HG03521 (cell line): ENCODE data around the gene AP3D1.
A peak's percentile ranks its signal among the peaks of the same experiment; 100 is the strongest.
"Not testable (repeated sequence)": the region's sequence is repeated elsewhere in the genome, so short reads cannot be mapped to it uniquely, and the experiment has no call there.

Experiments used
- ATAC-seq: cut with Tn5 transposase; IDR thresholded peaks from one replicate; pipeline ENCODE4 v1.9.1; 2021; ENCODE audit warnings: mild to moderate bottlenecking, moderate library complexity; ENCODE audit not compliant: unreplicated experiment

The AP3D1 gene

DNA sequence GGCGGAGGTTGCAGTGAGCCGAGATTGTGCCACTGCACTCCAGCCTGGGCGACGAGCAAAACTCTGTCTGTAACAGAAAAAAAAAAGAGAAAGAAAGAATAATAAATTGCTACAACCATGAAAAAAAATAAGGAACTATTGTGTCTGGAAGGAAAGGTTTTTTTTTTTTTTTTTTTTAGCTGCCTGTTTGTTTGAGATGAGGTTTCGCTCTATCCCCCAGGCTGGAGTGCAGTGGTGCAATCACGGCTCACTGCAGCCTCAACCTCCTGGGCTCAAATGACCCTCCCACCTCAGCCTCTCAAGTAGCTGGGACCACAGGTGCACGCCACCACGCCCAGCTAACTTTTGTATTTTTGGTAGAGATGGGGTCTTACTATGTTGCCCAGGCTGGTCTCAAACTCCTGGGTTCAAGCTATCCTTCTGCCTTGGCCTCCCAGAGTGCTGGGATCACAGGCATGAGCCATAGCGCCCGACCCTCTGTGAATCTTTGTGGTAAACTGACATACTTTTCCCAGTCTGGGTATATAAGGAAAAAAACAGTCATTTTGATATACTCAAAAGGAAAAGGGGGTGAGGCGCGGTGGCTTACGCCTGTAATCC lies 59.3 kb downstream of the AP3D1 start:
- ATAC-seq = not testable (repeated sequence)

DNA sequence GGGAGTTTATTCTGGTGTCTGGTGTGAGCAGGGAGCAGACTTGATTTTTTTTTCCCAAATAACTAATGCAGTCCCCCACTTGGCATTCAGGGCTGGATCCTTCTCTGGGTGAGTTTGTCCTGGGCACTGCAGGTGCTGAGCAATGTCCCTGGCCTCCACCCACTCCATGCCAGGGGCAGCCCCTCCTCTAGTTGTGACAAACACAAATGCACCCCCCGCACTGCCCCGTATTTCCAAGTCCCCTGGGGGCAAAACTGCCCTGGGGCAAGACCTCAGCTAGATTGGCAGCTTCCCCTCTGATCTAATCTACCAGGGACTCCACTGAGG lies 61.7 kb downstream of the AP3D1 start:
- no peak for ATAC-seq

DNA sequence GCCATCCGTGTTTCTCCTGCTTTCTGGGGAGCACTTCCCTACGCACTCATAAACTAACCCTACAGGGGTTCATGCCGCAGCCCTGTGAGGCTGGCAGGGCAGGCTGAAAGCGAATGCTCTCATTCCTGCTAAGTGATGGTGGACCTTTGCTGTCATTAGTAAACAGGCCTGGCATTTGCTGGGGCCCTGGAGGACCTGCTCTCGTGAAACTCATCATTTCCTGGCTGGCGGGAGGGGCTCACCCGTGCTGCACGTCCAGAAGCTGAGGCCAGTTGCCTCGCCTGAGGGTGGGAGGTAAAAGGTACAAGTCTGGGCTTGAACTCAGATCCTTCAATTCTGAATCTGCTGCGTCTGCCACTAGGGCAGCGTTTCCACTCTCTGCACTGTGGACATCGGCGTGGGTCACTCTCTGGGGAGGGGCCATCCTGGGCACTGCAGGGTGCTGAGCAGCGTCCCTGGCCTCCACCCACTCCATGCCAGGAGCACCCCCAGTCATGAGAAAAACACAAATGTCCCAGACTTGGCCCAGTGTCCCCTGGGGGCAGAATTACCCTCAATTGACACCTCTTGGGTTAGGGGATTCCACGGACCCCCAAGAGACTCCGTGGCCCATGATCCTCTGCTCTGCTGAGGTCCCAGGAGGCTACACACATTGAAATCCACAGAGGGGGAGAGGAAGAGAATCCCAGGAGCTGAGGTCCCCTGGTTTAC lies 62.2 kb downstream of the AP3D1 start:
- ATAC-seq = no peak

DNA sequence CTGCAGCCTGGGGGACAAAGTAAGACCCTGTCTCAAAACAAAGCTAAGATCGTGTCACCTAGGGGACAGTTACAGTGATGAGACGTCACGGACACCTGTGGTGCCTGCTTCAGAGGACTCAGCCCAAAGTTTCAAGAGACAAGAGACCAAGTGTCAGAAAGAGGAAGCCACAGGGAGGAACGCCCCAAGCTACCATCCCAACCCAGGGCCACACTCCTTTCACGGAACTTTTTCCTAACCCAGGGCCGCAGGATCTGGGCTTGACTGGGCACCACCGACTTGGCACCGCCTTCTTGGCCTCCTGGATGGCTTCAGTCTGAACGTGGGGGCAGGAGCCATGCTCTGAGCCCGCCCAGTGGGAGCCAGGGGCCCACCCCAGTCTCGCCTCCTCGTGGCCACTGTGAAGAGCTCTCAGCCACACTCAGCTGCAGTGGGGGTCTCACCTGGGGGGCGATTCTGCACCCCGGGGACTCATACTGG lies 63.7 kb downstream of the AP3D1 start:
- no peak for ATAC-seq

DNA sequence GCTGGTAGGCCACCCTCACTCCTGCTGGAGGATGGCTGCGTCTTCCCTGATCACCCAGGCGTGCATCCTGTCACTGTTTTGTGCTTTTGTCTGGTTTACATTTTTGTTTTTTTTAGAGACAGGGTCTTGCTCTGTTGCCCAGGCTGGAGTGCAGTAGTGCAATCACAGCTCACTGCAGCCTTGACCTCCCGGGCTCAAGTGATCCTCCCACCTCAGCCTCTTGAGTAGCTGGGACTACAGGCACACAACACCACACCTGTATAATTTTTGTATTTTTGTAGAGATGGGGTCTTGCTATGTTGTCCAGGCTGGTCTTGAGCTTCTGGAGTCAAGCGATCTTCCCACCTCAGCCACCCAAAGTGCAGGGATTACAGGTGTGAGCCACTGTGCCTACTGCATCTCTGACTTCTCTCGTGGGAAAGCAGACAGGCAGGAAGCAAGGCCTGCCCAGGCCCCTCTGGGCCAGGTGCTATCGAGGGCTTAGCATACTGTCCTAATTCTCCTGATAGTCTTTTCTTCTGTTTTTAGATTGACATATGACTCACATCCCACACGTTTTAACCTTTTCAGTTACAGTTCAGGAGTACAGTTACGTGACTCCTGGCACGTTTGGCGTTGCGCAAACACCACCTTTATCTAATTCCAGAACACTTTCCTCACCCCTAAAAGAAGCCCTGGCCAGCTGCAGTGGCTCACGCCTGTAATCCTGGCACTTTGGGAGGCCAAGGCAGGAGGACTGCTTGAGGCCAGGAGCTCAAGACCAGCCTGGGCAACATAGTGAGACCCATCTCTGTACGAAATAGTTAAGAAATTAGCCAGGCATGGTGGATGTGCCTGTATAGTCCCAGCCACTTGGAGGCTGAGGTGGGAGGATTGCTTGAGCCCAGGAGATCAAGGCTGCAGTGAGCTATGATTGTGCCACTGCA lies 64.4 kb downstream of the AP3D1 start:
- not testable (repeated sequence) for ATAC-seq

DNA sequence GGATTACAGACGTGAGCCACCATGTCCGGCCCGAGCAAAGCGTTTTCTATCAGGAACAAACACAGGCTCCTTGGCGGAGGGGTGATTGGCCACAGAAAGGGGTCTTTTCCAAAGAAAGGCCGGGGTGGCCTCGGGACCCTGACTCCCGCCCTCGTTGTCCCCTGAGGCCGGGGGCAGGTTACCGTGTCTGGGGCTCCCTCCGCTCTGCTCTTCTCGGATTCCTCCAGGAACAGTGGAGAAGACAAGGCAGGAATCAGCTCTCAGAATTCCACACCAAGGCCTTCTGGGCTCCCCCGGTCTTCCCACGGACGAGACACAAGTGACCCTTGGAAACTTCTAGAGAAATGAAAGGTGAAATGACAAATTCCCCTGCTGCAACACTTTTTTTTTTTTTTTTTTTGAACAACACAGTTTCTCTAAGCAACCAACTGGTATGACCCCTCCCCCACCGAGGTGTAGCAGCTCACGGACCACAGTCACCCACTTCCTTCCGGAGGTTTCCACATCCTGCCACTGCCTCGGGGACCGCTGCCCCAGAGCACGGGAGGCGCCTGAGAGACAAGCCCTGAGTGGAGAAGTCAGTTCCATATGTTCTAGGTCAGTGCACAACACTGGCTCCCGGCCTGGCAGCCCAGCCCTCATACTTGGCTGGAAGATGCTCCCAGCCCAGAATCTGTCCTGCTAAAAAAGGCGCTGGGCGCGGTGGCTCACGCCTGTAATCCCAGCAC lies 66.2 kb downstream of the AP3D1 start:
- ATAC-seq = peak; percentile 39

DNA sequence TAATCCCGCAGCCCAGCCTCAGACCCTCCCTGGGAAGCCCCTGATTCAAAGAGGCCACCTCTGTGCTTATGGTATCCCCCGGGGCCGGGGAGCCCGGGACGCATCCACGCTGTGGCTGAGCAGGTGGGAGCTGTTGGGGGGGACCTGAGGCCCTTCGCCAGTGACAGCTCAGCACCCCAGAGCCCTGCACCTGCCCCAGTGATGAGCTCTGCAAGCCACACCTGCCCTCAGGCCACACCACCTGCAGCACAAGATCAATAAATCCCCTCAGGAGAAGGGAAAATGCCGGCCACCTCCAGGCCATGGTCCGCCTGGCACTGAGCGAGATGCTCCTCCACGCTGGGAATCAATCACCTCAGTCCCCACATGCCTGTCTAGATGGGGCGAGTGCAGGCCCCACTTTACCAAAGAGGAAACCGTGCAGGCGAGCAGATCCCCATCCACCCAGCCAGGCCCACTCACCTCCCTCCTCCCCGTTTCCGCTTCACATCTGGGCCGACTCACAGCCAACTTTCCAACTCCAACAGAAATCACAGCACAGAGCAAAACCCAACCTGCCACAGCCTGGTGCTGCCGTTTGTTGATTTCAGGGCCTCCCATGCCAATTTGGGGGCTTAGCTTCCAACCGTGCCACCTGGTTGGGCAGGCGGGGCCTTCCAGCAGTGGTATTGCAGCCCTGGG lies 68.1 kb downstream of the AP3D1 start:
- no peak for ATAC-seq

DNA sequence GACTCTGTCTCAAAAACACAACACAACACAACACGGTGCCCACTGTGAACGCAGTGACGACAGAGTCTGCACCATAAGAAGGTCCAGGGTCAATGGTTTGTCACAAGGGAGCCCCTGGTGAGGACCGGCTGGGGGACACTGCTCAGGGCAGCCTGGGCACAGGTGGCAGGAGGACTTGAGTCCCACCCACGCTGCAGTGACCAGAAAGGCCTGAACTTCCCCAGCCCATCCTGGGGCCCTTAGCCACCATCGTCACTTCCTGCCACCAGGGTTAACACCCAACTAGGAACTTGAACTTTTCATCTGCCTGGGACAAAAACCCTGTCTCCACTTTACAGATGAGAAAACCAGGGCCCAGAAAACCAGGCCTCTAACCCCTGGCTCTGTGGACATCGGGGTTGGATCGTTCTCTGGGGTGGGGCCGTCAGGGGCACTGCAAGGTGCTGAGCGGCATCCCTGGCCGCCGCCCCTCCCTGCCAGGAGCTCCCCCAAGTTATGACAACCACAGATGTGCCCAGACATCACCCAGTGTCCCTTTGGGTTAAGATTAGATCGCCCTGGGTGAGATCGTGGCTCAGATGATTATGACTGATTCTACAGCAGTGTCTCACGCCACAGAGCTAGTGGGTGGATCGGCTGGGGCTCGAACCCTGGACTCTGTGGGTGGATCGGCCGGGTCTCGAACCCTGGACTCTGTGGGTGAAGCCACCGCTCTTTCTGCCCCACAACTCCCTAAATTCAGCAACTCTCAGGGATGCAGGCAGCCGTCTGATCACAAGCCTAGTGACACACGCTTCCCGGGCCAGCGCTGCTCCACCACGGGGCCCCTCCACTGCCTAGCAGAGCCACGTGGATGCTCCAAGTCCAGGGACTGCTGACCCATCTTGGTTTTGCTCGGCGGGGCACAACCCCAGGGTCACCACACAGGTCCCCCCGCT lies 69.2 kb downstream of the AP3D1 start:
- ATAC-seq = no peak

DNA sequence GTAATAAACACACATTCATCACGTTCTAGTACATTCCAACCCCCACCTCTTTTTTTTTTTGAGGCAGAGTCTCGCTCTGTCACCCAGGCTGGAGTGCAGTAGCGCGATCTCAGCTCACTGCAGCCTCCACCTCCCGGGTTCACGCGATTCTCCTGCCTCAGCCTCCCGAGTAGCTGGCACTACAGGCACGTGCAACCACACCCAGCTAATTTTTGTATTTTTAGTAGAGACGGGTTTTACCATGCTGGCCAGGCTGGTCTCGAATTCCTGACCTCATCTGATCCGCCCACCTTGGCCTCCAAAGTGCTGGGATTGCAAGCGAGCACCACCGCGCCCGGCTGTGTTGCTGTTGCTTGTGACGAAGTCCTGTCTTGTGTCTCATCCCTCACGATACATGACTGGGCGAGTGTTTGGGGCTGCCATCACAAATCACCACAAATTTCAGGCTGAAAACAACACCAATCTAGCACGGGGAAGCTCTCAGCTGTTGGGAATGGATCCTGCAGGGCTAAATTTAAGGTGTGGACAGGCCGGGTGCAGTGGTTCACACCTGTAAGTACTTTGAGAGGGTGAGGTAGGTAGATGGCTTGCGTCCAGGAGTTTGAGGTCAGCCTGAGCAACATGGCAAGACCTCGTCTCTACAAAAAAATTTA lies 70.9 kb downstream of the AP3D1 start:
- ATAC-seq = no peak

DNA sequence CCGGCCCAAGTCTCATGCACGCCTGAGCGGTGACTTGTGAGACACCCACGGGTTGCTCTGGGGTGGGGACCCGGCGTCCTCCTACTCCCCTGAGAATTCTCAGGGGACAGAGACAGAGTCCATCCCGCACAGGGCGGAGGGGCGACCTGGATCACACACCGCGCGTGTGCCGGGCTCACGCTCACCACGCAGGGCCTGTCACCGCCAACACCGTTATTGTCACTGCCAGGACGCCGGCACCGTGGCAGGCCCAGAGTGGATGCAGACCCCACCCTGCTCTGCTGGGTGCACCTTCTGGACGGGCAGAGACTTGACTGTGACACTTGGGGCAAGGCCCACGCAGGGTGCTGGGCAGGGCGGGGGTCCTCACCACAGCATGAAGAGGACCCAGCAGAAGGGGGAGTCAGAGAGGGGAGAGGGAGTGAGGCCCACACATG lies 71.5 kb downstream of the AP3D1 start:
- no peak for ATAC-seq

DNA sequence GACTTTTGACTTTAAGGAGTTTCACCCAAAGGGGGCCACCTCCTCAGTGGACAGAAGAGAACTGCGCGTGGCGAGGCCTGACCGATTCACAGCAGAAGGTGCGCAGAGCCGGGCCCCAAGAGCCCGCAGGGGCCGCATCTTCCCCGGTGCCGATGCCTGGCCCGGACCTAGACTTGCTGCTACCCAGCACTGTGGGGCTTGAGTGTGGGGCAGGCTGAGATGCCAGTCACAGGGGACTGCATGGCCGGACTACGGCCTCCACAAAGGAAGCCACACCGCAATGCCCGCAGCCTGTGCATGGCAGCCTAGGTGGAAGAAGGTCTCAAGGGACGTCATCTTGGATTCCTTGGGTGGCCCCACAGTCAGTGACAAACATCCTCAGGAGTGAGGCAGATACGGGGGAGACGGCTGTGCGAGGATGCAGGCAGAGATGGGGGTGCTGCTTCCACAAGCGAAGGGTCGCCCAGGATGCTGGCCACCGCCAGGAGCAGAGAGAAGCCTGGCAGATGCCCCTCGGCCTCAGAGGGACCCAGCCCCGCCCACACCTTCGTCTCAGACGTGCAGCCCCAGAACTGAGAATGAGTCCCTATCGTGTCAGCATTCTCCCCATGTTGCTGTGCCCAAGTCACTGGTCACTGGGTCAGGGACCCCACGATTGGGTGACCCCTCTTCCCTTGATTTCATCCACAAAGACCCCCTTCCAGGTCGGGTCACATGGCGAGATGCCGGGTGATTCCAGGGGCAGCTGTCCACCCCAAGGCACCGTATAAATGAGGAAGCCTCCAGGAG lies 72.1 kb downstream of the AP3D1 start:
- ATAC-seq = no peak

DNA sequence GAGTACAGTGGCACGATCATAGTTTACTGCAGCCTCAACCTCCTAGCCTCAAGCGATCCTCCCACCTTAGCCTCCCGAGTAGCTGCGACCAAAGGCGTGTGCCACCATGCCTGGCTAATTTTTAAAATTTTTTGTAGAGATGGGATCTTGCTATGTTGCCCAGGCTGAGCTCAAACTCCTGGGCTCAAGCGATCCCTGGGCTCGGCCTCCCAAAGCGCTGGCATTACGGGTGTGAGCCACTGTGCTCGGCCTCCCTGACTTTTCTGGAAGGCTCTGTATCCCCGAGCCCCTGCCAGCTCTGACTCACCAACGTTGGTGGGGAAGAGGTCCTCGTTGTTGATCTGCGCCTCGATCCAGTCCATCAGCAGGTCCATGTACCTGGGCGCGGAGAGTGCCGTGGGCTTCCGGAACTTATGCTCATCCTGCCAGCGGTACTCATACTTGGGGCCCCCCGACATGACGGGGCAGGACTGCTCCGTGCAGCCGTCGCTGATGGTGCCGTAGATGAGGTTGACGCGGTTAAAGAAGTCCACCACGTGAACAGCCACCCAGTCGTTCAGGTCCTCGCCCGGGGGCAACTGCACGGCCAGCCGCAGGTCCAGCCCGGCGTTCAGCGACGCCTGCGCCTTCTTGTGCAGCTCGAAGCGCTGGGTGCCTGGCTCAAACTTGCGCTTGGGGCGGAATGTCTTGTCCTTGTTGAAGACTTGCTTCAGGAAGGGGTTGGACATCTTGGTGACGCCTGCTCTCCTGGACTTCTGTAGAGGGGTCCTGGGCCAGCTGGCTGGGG lies 73.3 kb downstream of the AP3D1 start:
- ATAC-seq = no peak

DNA sequence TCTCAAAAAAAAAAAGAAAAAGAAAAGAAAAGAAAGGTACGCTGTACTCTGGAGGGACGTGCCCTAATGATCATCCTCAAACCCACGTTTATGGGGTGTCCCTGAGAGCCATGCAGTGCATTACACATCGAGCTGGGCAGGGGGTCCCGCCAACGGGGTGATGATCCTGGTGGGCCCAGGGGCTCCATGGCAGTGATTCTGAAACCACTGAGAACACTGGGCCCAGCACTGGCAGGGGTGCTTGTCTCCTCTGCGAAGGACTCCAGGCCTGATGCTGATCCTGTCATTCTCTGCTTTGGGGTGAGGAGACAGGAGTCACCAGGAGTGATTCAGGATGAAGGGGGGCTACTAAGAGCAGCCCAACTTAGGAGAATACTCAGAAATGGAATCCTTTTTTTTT lies 74.0 kb downstream of the AP3D1 start:
- ATAC-seq = no peak

DNA sequence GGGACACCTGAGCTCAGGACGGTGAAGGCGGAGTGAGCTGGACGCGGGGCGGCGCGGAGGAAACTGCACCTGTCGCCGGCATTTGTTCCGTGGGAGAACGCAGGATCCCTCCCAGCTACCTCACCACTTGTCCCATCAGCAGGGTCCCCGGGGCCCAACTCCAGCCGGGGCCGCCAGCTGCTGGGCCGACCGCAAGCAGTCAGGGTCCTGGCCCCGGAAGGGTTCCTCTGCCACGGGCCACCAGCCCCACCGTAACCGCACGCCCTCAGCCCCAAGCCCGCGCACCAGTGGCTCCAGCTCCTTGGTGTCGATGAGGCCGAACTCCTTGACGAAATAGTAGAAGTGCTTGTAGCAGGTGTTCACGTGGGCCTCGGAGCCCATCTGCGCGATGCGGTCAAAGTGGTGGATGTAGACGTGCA lies 74.8 kb downstream of the AP3D1 start:
- no peak for ATAC-seq

DNA sequence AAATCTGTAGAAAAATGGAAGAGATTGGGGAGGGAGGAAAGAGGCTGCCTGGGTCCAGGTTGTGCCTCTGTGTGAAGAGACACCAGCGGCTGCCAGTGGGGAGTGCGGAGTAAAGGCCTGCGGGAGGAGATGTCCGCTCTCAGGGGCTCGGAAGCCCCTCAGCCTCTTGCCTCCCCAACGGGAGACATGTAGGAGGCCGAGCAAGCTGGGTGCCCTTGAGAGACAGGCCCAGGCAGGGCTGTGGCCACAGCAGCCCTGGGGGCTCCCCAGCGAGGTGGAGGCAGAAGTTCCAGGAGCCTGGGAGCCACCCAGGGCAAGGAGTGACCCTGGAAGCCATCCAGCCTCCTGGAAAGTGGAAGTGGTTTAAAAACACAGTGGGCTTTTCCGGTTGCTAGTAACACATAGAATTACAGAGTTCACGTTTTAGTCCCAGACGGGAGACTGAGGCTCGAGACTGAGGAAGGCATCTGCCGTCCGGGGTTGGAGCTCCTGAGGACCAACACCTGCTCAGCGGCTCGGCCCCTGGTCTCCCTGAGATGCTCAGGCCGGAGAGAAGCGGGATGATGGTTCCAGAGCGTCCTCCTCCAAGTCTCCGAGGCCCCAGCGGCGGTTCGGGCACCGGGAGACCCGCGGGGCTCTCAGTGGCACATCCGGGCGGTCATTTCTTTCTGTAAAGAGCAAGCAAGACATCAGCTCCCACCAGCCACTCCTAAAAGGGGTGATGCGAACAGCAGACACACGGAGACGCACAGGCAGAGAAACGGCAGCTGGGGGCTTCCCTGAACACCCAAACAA lies 78.4 kb downstream of the AP3D1 start:
- ATAC-seq = no peak

DNA sequence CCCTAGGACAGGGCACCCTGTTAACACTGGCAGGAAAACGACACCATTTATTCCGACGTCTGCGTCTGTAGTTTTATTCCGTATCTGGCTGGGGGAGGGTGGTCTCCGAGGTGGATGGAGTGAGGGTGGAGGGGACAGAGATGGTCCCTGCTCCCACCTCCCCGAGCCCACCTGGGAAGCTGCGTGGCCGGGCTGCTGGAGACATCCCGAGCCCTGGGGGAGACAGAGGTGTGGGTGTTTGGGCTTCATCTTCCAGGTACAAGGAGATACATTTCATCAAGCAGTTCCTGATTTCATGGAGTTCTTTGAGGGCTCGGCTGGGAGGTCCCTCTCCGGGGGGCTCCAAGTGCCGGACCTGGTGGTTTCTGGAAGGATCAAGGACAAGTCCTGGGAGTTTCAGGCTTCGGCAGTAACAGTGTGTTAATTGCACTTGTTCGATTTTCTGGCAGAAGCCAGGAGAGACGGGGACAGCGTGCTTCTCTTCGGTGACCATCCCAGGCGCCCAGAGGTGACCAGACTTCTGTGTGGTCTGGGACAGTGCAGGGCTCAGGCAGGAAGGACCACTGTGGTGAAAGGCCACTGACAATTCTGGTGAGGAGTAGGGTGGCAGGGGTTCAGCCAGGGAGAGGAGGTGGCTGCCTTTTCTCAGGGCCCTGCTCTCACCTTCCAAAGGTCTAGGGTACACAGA lies 80.2 kb downstream of the AP3D1 start:
- ATAC-seq = no peak
